Subcutaneous preadipocyte (primary cell): Measurements from ENCODE around the gene ACSM4. TPM values are rescaled to one million over a fixed set of nuclear protein-coding genes. Genes with fewer than 3 reads are reported as not detected.

ENCODE experiments used
- total RNA-seq: library from RNA; depleted of rRNA; stranded (reverse); fragments of >200 nt; gene quantifications from 2 replicates; pipeline ENCODE4 v1.2.3, GENCODE V29; 2012

The ACSM4 gene
- not detected in 2 replicates for total RNA-seq

DNA sequence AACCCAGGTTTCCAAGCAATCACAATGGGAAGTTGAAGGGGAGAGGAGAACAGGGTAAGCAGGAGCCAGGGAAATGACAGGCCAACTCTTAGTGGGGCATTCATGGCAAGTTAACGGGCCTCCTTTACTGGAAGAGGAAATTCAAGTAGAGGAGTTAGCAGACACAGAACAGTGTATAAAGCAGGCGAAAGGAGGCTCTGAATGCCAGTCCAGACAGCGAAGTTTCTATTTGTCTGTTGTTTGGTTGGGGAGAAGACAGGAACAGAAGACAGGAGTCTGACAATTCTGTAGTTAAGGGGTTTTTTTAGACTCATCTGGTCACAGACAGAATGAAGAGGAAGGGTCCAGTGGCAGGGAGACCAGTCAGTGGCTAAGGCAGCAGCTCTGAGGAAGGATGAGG lies at the start of gene ACSM4:
Gene ACSM4 (plus strand): TSS at position 301 of the 400 bp plus-strand sequence. CDS start 260 bp downstream, outside the sequence.

Other genes starting within 250 kb of the ACSM4 start
- gene C1S, start 243.4 kb upstream of the ACSM4 start, total RNA-seq, result 43.2 and 191 TPM in 2 replicates
- gene C1R, start 211.6 kb upstream of the ACSM4 start, total RNA-seq, result 30.1 and 155 TPM in 2 replicates
- 28.7 and 43.4 TPM in 2 replicates for gene C1RL, start 194.9 kb upstream of the ACSM4 start, total RNA-seq
- gene RBP5, start 175.2 kb upstream of the ACSM4 start, total RNA-seq, result not detected in 2 replicates
- 5.9 and 6.6 TPM in 2 replicates for gene CLSTN3, start 173.7 kb upstream of the ACSM4 start, total RNA-seq
- 27.6 and 30.5 TPM in 2 replicates for gene PEX5, start 114.4 kb upstream of the ACSM4 start, total RNA-seq
- under 0.01 and 0.73 TPM in 2 replicates for gene CD163L1, start 140.1 kb downstream of the ACSM4 start, total RNA-seq
- gene CD163, start 199.7 kb downstream of the ACSM4 start, total RNA-seq, result under 0.01 TPM in 2 replicates